ENCODE data around the gene MSRB3.

MSRB3 gene

GRCh38 chr12:65492998-65493912 is 214.8 kb downstream of the MSRB3 start:
- no peak overlapping the region for H3K4me3 ChIP-seq (ENCODE audit: control insufficient read depth, low read depth, low read length)
- DNase-seq (ENCODE audit: low read depth): no peak
- no peak for TF ChIP-seq CTCF (conservative IDR thresholded peaks at IDR 0.05; ENCODE audit: control insufficient read depth, insufficient read depth, low read depth, low read length)

GRCh38 chr12:65493913-65494245 is 215.4 kb downstream of the MSRB3 start:
- TF ChIP-seq CTCF (conservative IDR thresholded peaks at IDR 0.05; ENCODE audit: control insufficient read depth, insufficient read depth, low read depth, low read length): no peak
- no peak overlapping the region for H3K4me3 ChIP-seq (ENCODE audit: control insufficient read depth, low read depth, low read length)
- no peak for DNase-seq (ENCODE audit: low read depth)

- DNase-seq (ENCODE audit: low read depth): no peak
- no peak for TF ChIP-seq CTCF (conservative IDR thresholded peaks at IDR 0.05; ENCODE audit: control insufficient read depth, insufficient read depth, low read depth, low read length)
Observed at GRCh38 chr12:65494537-65494936, 216.1 kb downstream of the MSRB3 start.

GRCh38 chr12:65495233-65495632 is 216.8 kb downstream of the MSRB3 start:
- DNase-seq (ENCODE audit: low read depth): peak; percentile 77
- no peak overlapping the region for H3K4me3 ChIP-seq (ENCODE audit: control insufficient read depth, low read depth, low read length)
- no peak for TF ChIP-seq CTCF (conservative IDR thresholded peaks at IDR 0.05; ENCODE audit: control insufficient read depth, insufficient read depth, low read depth, low read length)

More at GRCh38 chr12:65494537-65494936, 216.1 kb downstream of the MSRB3 start:
- no peak overlapping the region for H3K4me3 ChIP-seq (ENCODE audit: control insufficient read depth, low read depth, low read length)

GRCh38 chr12:65496617-65497016 is 218.1 kb downstream of the MSRB3 start:
- no peak overlapping the region for H3K4me3 ChIP-seq (ENCODE audit: control insufficient read depth, low read depth, low read length)
- no peak for TF ChIP-seq CTCF (conservative IDR thresholded peaks at IDR 0.05; ENCODE audit: control insufficient read depth, insufficient read depth, low read depth, low read length)
- DNase-seq (ENCODE audit: low read depth): peak; percentile 64

- DNase-seq (ENCODE audit: low read depth): peak; percentile 62
- no peak for TF ChIP-seq CTCF (conservative IDR thresholded peaks at IDR 0.05; ENCODE audit: control insufficient read depth, insufficient read depth, low read depth, low read length)
- no peak overlapping the region for H3K4me3 ChIP-seq (ENCODE audit: control insufficient read depth, low read depth, low read length)
Observed at GRCh38 chr12:65497660-65498059, 219.2 kb downstream of the MSRB3 start.
